ENCODE measurements around the gene MDM1.

MDM1 gene

DNA sequence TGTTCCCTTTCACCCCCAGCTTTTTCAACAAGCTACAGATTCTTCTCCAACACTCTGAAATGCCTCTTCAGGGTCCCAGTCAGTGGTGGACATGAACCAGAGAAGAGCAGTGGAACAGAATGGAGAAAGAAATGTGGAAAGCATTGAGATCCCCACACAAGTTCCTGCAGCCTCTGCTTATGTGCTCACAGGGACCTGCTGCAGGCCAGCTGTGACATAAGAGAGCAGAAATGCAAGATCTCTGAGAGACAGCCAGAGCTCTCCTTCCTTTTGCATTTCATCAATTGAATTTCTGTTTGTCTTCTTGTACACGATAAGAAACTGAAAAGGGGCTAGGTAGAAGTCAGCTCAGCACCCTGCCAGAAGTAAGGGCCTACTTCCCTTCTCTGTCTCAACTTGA, 6.2 kb downstream of the MDM1 start:
- DNase-seq, result no peak

DNA sequence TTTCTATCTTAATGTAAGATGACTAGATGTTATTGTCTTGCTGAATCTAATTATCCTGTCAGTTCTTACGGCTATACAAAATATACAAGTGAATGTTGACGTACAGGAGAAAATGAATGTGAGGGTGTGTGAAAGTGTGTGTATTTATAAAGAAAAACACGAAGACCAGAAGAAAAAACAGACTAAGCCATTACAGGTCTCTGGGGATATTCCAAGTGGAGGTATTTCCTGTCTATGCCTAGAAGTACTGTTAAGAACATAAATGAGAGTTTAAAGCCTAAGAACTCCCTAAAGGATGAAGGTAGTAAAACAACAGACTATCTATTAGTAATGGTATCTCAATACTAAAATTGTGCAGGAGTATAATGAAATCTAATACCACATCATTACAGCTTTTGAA, 7.6 kb downstream of the MDM1 start:
- no peak for DNase-seq

DNA sequence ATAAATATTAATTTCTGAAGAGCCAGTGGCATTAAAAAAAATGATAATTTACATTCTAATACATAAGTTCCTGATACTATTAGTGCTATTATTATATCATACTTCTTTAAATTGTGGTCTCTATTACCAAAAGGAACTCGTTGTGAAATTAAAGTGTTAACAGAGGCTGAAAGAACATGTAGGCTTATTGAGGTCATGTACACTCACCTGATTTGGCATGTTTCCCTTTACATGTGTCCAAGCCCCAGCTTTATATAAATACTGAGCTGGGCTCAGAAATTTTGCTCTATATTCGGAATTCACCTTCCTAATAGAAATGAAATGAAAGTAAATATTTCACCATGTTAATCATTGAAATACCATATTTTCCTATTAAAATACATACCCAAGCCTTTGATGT, 11.0 kb downstream of the MDM1 start:
- DNase-seq, result no peak

GRCh38 chr12:68319988-68320623, 12.1 kb downstream of the MDM1 start:
- DNase-seq, result no peak

DNA sequence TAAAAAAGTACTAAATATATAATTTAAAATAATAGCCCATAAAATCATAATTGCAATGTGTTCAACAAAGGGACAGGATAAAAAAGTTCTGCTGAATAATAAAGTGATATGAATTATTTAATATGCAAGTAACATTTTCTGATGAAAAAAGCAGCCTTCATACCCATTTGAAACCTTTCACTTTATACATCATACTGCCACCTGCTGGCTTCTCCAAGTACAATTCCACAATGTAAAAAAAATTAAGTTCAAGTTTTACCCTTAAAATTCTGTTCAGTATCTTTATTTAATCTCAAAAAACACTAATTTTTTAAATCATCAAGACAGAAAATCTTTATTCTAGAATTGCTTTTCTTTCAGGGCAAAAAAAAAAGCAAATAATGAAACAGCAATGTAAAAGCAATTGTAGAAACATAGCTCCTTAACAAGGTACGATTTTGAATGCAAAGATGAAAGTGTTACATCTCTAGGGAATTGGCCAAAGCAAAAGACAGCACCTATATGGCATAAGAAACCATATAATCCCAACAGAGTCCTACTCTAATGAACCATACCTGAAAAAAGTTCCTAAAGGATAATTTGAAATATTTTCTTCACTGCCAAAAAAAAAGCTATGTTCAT, 15.0 kb downstream of the MDM1 start:
- no peak for DNase-seq

DNA sequence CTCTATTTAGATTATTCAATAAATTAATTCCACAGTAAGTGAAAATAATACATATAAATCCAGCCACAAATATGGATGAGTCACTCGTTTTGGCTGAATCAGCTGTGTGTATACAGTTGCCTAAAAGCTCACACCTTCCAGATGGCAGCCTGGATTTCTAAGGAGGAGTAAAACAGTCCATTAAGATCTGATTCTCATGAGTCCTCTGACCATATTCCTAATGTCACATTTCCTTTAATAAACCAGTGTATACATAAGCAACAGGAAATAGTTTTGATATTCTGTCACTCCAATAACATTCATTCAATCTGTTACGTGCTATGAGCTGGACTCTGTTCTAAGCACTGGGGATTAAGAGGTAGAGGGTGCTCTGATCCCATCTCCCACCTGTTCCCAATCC, 21.8 kb downstream of the MDM1 start:
- no peak for DNase-seq

DNA sequence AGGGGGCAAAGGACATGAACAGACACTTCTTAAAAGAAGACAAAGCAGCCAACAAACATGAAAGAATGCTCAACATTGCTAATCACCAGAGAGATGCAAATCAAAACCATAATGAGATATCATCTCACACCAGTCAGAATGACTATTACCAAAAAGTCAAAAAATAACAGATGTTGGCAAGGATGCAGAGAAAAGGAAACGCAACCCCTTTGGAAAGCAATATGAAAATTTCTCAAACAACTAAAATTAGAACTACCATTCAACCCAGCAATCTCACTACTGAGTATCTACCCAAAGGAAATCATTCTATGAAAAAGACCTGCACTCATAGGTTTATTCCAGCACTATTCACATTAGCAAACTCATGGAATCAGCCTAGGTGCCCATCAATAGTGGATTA, 25.6 kb downstream of the MDM1 start:
- no peak for DNase-seq

GRCh38 chr12:68305278-68305677, 26.9 kb downstream of the MDM1 start:
- DNase-seq, result no peak

DNA sequence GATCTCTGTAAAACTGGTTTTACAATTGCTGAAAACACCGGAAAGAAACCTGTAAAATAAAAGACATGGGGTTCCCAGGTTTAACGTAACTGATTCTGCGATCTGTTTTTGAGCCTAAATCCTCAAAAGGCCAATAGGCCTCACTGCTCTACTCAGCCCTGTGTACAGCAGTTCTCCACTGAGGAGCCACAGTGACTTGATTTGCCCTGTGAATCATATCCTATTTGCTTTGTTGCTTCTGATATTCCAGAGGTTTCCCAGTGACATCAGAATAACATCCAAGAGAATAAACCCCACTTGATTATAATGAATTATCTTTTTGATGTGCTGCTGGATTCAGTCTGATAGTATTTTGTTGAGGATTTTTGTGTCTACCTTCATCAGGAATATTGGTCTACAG, 27.5 kb downstream of the MDM1 start:
- no peak for DNase-seq

DNA sequence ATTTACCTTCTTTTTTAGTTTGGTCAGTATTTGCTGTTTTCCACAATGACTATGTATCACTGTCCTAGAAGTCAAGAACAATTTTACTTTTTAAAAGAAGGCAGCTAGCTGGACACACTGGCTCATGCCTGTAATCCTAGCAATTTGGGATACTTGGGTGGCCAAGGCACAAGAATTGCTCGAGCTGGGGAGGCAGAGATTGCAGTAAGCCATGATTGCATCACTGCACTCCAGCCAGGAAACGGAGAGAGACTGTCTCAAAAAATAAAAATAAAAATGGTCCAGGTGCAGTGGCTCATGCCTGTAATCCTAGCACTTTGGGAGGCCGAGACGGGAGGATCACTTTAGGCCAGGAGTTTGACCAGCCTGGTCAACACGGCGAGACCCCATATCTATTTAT, 28.3 kb downstream of the MDM1 start:
- no peak for DNase-seq

DNA sequence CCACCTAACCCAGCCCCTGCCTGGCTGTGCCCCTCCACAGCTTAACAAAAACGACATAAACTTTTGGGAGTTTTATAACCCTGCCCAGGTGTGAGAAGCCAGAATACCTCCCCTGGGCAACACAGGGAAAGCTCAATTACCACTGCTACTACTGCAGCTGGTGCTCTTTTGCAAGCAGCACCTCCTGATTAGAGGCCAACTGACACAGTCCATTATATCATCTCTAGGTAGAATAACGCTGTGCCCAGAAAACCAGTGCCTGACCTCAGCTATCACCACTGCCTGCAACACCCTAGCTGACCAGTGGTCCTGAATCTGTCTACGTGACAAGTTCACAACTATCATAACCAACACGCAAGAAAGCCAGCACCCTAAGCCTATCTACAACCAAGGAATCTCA, 34.2 kb downstream of the MDM1 start:
- no peak for DNase-seq

GRCh38 chr12:68294251-68294650, 37.9 kb downstream of the MDM1 start:
- no peak for DNase-seq

DNA sequence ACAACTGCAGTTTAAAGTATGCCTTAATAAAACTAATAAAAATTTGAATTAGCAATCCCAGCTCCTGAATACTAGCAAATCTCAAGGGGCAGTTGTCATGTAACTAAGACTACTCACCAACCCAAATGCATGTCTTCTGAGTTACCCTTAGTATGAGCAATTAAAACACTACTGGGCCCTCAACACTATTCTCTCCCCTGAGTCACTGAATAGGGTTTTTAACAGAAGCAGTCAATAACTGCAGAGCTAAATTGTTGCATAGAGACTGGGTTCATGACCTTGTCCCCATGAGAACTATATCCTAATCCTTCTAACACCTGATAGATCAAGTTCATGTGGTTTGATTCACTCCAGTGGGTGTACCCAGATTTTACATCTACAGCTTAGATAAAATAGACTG, 38.8 kb downstream of the MDM1 start:
- DNase-seq, result no peak

GRCh38 chr12:68292151-68292943, 39.8 kb downstream of the MDM1 start:
- no peak for DNase-seq

DNA sequence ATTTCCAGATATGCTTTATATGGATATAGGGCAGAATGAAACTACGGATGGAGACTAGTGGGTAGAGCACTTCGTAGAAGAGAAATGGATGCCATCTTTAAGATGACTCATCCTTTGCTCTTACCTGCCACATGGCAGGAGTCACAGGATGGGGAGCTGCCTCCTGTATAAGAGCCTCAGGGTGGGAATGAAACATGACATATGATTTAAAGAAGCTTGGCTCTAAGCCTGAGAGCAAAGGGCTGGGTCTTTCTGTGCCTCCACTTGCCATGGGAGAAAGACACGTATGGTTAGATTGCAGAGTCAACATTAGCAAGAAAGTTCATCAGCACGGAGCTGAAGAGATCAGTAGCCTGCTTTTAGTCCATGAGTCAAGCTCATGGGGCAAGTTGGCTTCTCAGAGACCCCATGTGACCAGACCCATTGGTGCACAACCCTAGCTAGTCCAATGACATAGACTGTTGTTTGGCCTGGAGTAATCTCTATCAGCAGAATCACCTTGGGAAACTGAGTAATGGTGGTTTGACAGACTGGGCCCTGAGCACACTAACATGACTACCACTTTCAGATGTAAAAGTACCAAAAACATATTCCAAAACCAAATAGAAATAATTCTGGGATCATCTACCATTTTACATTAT, 40.6 kb downstream of the MDM1 start:
- DNase-seq, result no peak

DNA sequence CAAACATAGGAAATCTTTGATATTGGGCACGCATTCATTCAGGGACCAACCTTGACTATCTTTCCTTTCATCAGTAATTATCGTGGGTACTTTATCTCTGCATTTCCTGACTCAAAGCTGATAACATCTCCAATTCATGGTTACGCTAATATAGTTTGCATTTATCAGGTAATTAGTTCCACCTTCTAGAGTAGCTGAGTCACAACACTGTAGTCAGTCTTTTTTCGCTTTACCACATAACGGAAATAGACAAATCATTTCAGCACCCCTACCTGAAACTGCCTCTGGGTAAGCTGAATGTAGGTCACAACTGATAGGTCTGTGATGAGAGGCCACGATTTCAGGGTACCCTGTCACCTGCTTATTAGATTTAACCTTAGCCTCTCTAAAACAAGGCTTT, 42.0 kb downstream of the MDM1 start:
- no peak for DNase-seq

DNA sequence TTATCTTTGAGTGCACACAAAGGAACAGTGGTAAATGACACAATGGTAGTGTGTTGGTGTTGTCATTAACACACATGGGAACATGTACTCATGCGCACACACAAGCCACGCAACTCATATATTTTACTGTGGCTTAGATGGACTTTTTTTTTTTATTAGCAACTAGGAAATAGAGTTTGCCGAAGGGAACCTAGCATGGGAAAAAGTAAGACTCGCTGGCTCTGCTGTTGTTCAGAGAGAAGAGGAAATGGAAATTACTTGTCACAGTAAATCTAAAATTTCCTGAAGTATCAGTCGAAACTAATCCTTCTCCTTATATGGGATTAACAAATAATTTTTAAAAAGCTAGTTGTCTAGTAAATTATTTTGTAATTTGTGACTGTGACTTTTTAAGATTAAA, 45.1 kb downstream of the MDM1 start:
- no peak for DNase-seq

DNA sequence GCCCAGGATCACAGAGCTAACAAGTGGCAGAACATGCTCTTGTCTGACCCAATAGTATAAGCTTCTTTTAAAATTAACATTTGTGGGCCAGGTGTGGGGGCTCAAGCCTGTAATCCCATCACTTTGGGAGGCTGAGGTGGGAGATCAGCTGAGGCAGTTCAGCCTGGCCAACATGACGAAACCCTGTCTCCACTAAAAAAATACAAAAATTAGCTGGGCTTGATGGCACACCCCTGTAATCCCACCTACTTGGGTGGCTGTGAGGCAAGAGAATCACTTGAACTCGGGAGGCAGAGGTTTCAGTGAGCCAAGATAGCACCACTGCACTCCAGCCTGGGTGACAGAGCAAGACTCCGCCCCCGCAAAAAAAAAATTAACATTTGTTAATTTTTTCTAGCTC, 45.8 kb downstream of the MDM1 start:
- DNase-seq, result no peak

GRCh38 chr12:68285541-68285940, 46.6 kb downstream of the MDM1 start:
- DNase-seq, result no peak

- DNase-seq, result no peak
Measured at GRCh38 chr12:68281322-68282077, 50.7 kb downstream of the MDM1 start.

GRCh38 chr12:68280240-68280639, 51.9 kb downstream of the MDM1 start:
- DNase-seq, result no peak

DNA sequence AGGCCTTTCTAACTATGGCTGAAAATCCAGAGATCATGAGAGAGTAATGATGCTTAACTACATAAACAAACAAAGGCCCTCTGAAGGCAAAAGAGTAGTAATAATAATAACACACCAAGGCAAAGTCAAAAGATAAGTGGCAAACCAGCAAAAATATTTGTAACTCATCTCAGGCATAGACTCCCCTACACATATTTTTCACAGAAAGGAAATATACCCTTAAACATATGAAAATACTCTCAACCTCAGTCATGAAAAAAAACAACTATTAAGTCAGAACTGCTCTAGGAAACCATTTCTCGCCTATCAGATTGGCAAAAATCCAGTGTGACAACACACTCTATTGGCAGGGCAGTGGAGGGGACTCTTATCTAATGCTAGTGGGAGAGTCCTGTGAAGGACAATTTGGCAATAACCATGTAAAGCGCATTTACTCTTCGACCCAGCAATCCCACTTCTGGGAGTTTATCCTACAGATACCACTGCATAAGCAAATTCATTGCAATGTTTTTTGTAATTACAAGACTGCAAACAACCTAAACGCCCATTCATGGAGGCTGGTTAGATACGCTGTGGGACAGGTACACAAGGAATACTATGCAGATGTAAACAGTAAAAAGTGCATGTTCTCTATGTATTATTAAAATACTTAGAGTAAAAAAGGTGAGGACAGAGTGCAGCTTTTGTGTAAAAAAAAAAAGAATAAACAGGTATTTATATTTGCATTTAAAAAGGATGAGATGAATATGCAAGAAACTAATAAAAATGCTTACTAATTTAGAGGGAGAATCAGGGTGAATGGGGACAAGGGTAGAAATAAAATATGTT, 52.7 kb downstream of the MDM1 start:
- no peak for DNase-seq

Data from right kidney (tissue), 1 donor.